C4-2B (cell line): ENCODE measurements around the gene PGAP3.

Experiments used
- CTCF ChIP-seq: fragments of 450-650 bp; conservative IDR thresholded peaks from 2 replicates; pipeline ENCODE4 v1.5.1; 2017; ENCODE audit warnings: mild to moderate bottlenecking
- ZFX ChIP-seq: fragments of 450-650 bp; IDR thresholded peaks from 2 replicates; pipeline ENCODE4 v1.6.1; 2017

DNA sequence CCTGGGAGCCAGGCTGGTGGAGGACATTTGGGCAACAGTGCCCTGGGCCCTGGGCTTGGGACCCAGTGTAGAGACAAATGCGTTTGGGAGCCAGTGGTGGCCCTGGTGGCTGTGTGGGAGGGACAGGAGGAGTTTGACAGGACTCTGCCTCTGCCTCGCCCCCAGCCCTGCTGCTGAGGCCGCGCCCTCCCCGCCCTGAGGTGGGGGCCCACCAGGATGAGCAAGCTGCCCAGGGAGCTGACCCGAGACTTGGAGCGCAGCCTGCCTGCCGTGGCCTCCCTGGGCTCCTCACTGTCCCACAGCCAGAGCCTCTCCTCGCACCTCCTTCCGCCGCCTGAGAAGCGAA is 34.6 kb downstream of the PGAP3 start:
- TF ChIP-seq CTCF (no peak), ZFX (no peak)
